ENCODE data around the gene C11orf58.

Gene C11orf58

DNA sequence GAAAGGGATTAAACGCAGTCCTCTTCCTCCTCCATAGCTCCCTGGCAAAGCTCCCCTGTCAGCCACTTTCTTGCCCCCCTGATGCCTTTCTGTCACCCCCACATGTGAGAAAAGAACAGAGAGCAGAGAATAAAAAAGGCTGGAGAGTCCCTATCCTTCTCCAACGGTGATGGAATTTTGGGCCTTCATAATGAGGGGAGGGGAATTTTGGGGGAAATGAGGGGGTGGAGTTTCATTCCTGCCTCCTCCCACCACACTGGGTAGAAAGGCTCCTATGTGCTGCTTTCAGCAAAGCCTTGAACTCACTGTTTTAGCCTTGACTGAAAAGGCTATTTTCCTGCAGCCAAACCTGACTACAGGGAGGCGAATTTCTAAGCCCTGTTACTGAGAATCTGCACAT lies 59.3 kb downstream of the C11orf58 start:
- TF ChIP-seq, protein P1, sequence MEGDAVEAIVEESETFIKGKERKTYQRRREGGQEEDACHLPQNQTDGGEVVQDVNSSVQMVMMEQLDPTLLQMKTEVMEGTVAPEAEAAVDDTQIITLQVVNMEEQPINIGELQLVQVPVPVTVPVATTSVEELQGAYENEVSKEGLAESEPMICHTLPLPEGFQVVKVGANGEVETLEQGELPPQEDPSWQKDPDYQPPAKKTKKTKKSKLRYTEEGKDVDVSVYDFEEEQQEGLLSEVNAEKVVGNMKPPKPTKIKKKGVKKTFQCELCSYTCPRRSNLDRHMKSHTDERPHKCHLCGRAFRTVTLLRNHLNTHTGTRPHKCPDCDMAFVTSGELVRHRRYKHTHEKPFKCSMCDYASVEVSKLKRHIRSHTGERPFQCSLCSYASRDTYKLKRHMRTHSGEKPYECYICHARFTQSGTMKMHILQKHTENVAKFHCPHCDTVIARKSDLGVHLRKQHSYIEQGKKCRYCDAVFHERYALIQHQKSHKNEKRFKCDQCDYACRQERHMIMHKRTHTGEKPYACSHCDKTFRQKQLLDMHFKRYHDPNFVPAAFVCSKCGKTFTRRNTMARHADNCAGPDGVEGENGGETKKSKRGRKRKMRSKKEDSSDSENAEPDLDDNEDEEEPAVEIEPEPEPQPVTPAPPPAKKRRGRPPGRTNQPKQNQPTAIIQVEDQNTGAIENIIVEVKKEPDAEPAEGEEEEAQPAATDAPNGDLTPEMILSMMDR (conservative IDR thresholded peaks at IDR 0.05), result no peak
- H3K27ac ChIP-seq, result peak overlapping the region; percentile 10; the same call in 1 of the 2 replicates

DNA sequence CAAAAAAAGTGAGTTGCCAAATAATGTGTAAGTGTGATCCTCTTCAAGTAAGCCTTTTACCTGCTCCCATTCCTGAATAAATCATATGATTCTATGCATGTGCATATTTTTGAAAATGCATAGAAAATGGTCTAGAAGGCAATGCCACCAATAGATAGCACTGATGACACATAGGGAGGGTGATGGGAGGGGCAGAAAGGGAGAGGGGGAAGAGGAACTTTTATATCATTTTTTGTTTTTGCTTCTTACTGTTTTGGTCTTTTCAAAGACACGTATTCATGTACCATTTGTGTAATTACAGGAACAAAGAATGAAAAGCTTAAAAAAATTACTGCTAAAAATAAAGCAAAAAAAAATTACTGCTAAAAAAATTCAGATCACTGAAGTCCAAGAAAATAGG lies 60.8 kb downstream of the C11orf58 start:
- H3K27ac ChIP-seq, result no peak overlapping the region
- TF ChIP-seq, protein P1 (conservative IDR thresholded peaks at IDR 0.05), result no peak

DNA sequence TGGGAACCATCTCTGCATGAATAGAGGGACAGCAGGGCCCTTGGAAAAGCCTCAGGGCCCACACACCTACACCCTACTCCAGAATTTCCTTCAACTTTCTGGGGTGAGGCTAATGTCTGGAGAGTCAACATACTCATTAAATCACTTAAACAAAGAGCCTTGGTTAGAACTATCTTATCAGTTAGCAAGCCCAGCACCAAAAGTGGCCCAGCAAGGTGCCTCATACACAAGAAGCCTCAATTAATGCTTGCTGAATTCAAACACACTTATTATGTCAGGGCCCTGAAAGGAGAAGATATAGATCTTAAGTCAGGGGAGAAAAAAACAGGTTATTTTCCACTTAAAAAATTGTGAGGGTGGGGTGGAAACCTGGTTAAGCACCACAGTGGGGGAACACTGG lies 61.4 kb downstream of the C11orf58 start:
- TF ChIP-seq, protein P1 (conservative IDR thresholded peaks at IDR 0.05), result no peak
- no peak overlapping the region for H3K27ac ChIP-seq

DNA sequence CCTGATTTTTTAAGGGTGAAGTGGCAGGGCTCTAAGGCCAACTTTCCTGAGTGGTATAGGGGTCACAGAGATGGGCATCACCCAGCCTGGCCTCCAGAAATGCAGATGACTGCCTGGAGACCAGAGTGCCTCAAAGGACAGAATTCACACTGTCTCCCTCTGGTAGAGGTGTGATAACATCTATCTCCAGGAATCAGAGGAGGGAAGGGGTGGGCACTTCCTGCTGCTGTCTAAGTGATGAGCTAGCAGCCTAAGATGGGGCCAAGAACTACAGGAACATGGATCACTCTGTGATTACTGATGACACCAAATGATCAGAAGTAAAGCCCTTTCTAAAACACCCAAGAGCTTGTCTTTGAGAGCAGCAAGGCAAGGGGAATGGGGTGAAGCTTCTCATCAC lies 61.9 kb downstream of the C11orf58 start:
- TF ChIP-seq, protein P1 (conservative IDR thresholded peaks at IDR 0.05), result no peak
- no peak overlapping the region for H3K27ac ChIP-seq

DNA sequence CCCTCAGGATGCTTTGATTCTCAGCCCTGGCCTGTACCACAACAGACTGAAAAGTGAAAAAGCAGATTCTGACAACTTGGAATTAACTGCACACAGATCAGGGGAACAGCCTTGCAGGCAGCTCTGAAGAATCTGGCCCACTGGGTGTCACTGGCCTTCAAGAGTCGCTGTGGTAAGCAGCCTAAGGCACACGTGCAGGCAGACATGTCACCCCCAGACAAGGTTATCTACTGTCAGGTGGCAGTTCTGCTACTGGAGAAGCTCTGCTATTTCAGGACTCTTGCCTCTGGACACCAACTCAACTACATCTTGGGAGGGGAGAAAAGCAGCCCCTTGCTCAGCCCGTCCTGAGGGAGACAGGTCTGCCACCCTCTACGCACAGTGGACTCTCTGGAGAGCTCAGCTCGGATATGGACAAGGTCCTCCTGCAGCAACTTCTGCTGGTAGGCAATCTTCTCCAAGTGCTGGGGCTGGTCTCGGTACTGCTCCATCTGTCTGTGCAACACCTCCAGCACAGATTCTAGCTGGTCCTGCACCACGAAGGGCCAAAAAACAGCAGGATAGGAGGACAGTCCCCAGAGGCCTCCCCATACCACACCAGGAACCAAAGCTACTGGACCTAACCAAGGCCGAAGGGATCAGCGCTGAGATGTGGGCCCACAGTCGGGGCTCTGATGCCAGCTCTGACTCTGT lies 63.0 kb downstream of the C11orf58 start:
- no peak overlapping the region for H3K27ac ChIP-seq
- TF ChIP-seq, protein P1 (conservative IDR thresholded peaks at IDR 0.05), result no peak

DNA sequence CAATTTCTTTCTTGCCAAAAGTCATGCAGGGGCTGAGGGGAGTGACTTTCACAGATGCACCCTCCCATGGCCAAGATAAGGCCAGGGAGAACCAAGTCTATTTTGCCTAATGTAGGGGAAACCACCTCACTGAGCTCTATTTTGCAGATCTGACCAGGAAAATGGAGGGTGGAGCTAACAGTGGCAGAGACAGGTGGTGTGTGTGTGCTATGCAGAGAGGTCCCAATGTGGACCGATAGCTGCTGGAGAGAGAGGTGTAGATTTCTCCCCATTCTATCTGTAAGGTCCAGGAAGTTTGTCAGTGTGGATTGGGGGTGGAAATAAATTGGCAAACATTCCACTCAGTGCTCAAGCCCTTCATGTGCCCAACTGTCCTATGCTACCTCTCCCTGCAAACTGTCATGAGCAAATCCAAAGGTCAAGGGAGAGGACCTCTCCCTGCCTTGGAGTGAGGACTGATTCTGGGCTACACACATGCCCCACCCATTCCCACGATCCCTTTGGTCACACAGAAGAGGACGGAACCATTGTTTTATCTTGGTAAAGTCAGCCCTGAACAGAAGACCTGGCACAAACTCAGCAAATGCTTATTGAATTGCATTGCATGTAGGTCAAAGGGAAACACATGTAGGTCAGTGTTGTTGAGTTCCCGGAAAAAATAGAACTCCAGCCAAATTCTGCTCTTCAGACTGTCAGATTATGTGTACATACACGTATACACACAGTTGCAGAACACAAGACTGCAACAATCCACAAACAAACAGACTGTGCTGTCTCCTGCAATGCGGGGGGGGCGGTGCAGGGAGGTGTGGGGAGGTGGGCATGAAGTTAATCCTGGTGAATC lies 65.9 kb downstream of the C11orf58 start:
- TF ChIP-seq, protein P1 (conservative IDR thresholded peaks at IDR 0.05), result no peak
- peak overlapping the region; percentile 41 for H3K27ac ChIP-seq

DNA sequence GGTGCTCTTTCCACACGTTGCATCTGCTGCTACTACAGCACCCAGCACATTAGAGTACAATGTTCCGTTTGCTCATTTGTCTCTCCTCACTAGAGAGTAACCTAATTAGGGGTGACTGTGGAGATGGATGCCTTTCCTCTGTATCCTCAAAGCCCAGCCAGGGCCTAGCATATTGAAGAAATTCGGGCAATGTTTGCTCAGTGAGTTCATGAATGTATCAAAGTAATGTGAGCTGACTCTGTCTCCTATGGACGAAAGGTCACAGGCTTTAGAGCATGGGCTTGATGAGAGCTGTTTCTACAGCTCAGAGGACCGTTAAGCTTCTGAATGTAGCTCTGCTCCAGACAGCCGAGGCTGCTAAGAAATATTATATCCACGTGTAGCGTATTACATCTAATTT lies 67.5 kb downstream of the C11orf58 start:
- H3K27ac ChIP-seq, result peak overlapping the region; percentile 46; the same call in 1 of the 2 replicates
- TF ChIP-seq, protein P1 (conservative IDR thresholded peaks at IDR 0.05), result no peak

Measured in VCaP (cell line).